Measurements from ENCODE around the gene FAF1. TPM values are rescaled to one million over a fixed set of nuclear protein-coding genes. Genes with fewer than 3 reads are reported as not detected.

FAF1 gene
- total RNA-seq, 4 donors from 2014 or later, result 60.4 to 89.0 (median 67.8) TPM

- TF ChIP-seq EP300 (IDR thresholded peaks at IDR 0.05) (no peak), POLR2AphosphoS5 (IDR thresholded peaks at IDR 0.05) (no peak), POLR2A (IDR thresholded peaks at IDR 0.05) (no peak), CTCF (IDR thresholded peaks at IDR 0.05) (no peak)
- H3K27ac ChIP-seq, result no peak overlapping the region
- no peak for ATAC-seq
- peaks cover 3 to 86% of the 10 kb centered on the region in 2 donors for H3K36me3 ChIP-seq
- H3K9me3 ChIP-seq, result peaks cover 0 to 48% (median 0%) of the 10 kb centered on the region in 3 donors
- H3K27me3 ChIP-seq, result no peaks in the 10 kb centered on the region
- H3K4me3 ChIP-seq, result no peak overlapping the region
- no peaks in the 10 kb centered on the region for H3K4me1 ChIP-seq
- 100% methylated on average over 1 of the region's 1 CpG for WGBS, 2 donors (ENCODE audit: low coverage in 1 of 2)
Observed at GRCh38 chr1:50503515-50503914, 456.6 kb downstream of the FAF1 start.

- no peak for TF ChIP-seq EP300 (IDR thresholded peaks at IDR 0.05)
- no peak for ATAC-seq
- peaks cover 3 to 86% of the 10 kb centered on the region in 2 donors for H3K36me3 ChIP-seq
- H3K27ac ChIP-seq, result no peak overlapping the region
- no peaks in the 10 kb centered on the region for H3K4me1 ChIP-seq
- peaks cover 0 to 61% (median 0%) of the 10 kb centered on the region in 3 donors for H3K9me3 ChIP-seq
- H3K4me3 ChIP-seq, result no peak overlapping the region
- 83 to 90% methylated on average over 2 of the region's 2 CpGs for WGBS, 2 donors (ENCODE audit: low coverage in 1 of 2)
- H3K27me3 ChIP-seq, result no peaks in the 10 kb centered on the region
Observed at GRCh38 chr1:50502147-50502546, 457.9 kb downstream of the FAF1 start.

- H3K9me3 ChIP-seq, result peaks cover 0 to 27% (median 0%) of the 10 kb centered on the region in 3 donors
- TF ChIP-seq EP300 (IDR thresholded peaks at IDR 0.05), result no peak
- no peak for ATAC-seq
- peaks cover 0 to 57% of the 10 kb centered on the region in 2 donors for H3K36me3 ChIP-seq
- no peak overlapping the region for H3K27ac ChIP-seq
- H3K4me1 ChIP-seq, result no peaks in the 10 kb centered on the region
- 100% methylated on average over 1 of the region's 1 CpG for WGBS, 2 donors (ENCODE audit: low coverage in 1 of 2)
- H3K27me3 ChIP-seq, result no peaks in the 10 kb centered on the region
- H3K4me3 ChIP-seq, result no peak overlapping the region
Observed at GRCh38 chr1:50497007-50497406, 463.1 kb downstream of the FAF1 start.

- ATAC-seq, result no peak
- Histone ChIP-seq H3K36me3 (peaks cover 0 to 70% of the 10 kb centered on the region in 2 donors), H3K27ac (no peak overlapping the region), H3K4me1 (no peaks in the 10 kb centered on the region), H3K9me3 (peaks cover 0 to 16% (median 0%) of the 10 kb centered on the region in 3 donors), H3K27me3 (no peaks in the 10 kb centered on the region), H3K4me3 (no peak overlapping the region)
- TF ChIP-seq EP300 (IDR thresholded peaks at IDR 0.05) (no peak), CTCF (IDR thresholded peaks at IDR 0.05) (no peak), POLR2A (IDR thresholded peaks at IDR 0.05) (no peak), POLR2AphosphoS5 (IDR thresholded peaks at IDR 0.05) (no peak)
- WGBS, 2 donors (ENCODE audit: low coverage in 1 of 2), result 93 to 96% methylated on average over 2 of the region's 2 CpGs
Observed at GRCh38 chr1:50493710-50494109, 466.4 kb downstream of the FAF1 start.

GRCh38 chr1:50492142-50492541 is 467.9 kb downstream of the FAF1 start:
- H3K4me1 ChIP-seq, result no peaks in the 10 kb centered on the region
- H3K9me3 ChIP-seq, result peaks cover 0 to under 1% (median 0%) of the 10 kb centered on the region in 3 donors
- peaks cover 0 to 70% of the 10 kb centered on the region in 2 donors for H3K36me3 ChIP-seq
- WGBS, 2 donors (ENCODE audit: low coverage in 1 of 2), result 91 to 100% methylated on average over 1 of the region's 1 CpG
- H3K27me3 ChIP-seq, result no peaks in the 10 kb centered on the region
- ATAC-seq, result no peak
- H3K27ac ChIP-seq, result no peak overlapping the region
- TF ChIP-seq EP300 (IDR thresholded peaks at IDR 0.05) (no peak), POLR2AphosphoS5 (IDR thresholded peaks at IDR 0.05) (no peak), CTCF (IDR thresholded peaks at IDR 0.05) (no peak), POLR2A (IDR thresholded peaks at IDR 0.05) (no peak)
- H3K4me3 ChIP-seq, result no peak overlapping the region

GRCh38 chr1:50491142-50491541 is 468.9 kb downstream of the FAF1 start:
- Histone ChIP-seq H3K9me3 (no peaks in the 10 kb centered on the region), H3K36me3 (peaks cover 0 to 73% of the 10 kb centered on the region in 2 donors), H3K4me1 (no peaks in the 10 kb centered on the region), H3K4me3 (no peak overlapping the region), H3K27ac (no peak overlapping the region), H3K27me3 (no peaks in the 10 kb centered on the region)
- no peak for ATAC-seq
- TF ChIP-seq POLR2A (IDR thresholded peaks at IDR 0.05) (no peak), CTCF (IDR thresholded peaks at IDR 0.05) (no peak), EP300 (IDR thresholded peaks at IDR 0.05) (no peak), POLR2AphosphoS5 (IDR thresholded peaks at IDR 0.05) (no peak)
